Measurements from ENCODE around the gene PROB1. TPM values are rescaled to one million over a fixed set of nuclear protein-coding genes. Genes with fewer than 3 reads are reported as not detected.
A peak's percentile ranks its signal among the peaks of the same experiment; 100 is the strongest.

PROB1 gene
- total RNA-seq, 4 donors from 2014 or later = 26.8 to 81.4 (median 52.9) TPM

- TF ChIP-seq POLR2A (IDR thresholded peaks at IDR 0.05) = no peak
- TF ChIP-seq CTCF (IDR thresholded peaks at IDR 0.05 in 4 of 5, conservative IDR thresholded peaks at IDR 0.05 in 1 of 5) = no peak
- Histone ChIP-seq H3K27me3 (no peaks in the 10 kb centered on the region), H3K9me3 (no peaks in the 10 kb centered on the region), H3K27ac (peak overlapping the region; percentile 99 to 100 (median 100)), H3K4me3 (peak overlapping the region in 1 of 4 donors; percentile 73), H3K36me3 (no peaks in the 10 kb centered on the region), H3K4me1 (peaks cover 31 to 38% of the 10 kb centered on the region in 2 donors)
- intact Hi-C loops (cut with DNase I; ENCODE audit: low total_unique reads) = no loop called here
- ATAC-seq = no peak
- no peak for DNase-seq
- in situ Hi-C loops (cut with MboI; ENCODE audit: low sequenced_read_pairs in 4 of 4) = no loop called here
These were observed 1.8 kb upstream of the PROB1 start for GRCh38 chr5:139396691-139397090.

- in situ Hi-C loops (cut with MboI; ENCODE audit: low sequenced_read_pairs in 4 of 4) = no loop called here
- Histone ChIP-seq H3K4me3 (peak overlapping the region; percentile 67 to 84 (median 72)), H3K36me3 (no peaks in the 10 kb centered on the region), H3K9me3 (no peaks in the 10 kb centered on the region), H3K27me3 (no peaks in the 10 kb centered on the region), H3K4me1 (peaks cover 37 to 44% of the 10 kb centered on the region in 2 donors), H3K27ac (peak overlapping the region; percentile 99 to 100 (median 100))
- DNase-seq (peak; percentile 83 to 93), ATAC-seq (peak; percentile 64 to 65)
- intact Hi-C loops (cut with DNase I; ENCODE audit: low total_unique reads) = loop anchor here (2.0 kb wide), 2 partner anchors 53 to 643 kb away; partner anchors contain the start of gene CTNNA1
- TF ChIP-seq POLR2A (IDR thresholded peaks at IDR 0.05) (peak; percentile 77 to 87), CTCF (IDR thresholded peaks at IDR 0.05 in 4 of 5, conservative IDR thresholded peaks at IDR 0.05 in 1 of 5) (no peak)
These were observed 1.1 kb upstream of the PROB1 start for GRCh38 chr5:139395844-139396640.

GRCh38 chr5:139394123-139394653, 716 bp downstream of the PROB1 start:
- DNase-seq (peak; percentile 64 to 86), ATAC-seq (peak; percentile 27 to 40)
- no peaks in the 10 kb centered on the region for H3K27me3 ChIP-seq
- no peaks in the 10 kb centered on the region for H3K36me3 ChIP-seq
- no peaks in the 10 kb centered on the region for H3K9me3 ChIP-seq
- intact Hi-C loops (cut with DNase I; ENCODE audit: low total_unique reads) = loop anchor here (1.0 to 5.0 kb wide), 4 partner anchors 51 to 1772 kb away; partner anchors contain the start of gene CTNNA1
- peak overlapping the region; percentile 67 to 84 (median 72) for H3K4me3 ChIP-seq
- TF ChIP-seq CTCF (IDR thresholded peaks at IDR 0.05 in 4 of 5, conservative IDR thresholded peaks at IDR 0.05 in 1 of 5) = peak; percentile 39 to 82 (median 60)
- TF ChIP-seq POLR2A (IDR thresholded peaks at IDR 0.05) = no peak
- H3K27ac ChIP-seq = peak overlapping the region; percentile 99 to 100 (median 100)
- in situ Hi-C loops (cut with MboI; ENCODE audit: low sequenced_read_pairs in 4 of 4) = no loop called here
- H3K4me1 ChIP-seq = peaks cover 37 to 59% of the 10 kb centered on the region in 2 donors

GRCh38 chr5:139393497-139394122, 1.3 kb downstream of the PROB1 start:
- Histone ChIP-seq H3K27me3 (no peaks in the 10 kb centered on the region), H3K4me3 (peak overlapping the region; percentile 67 to 84 (median 72)), H3K9me3 (no peaks in the 10 kb centered on the region), H3K27ac (peak overlapping the region; percentile 99 to 100 (median 100)), H3K4me1 (peaks cover 37 to 59% of the 10 kb centered on the region in 2 donors), H3K36me3 (no peaks in the 10 kb centered on the region)
- intact Hi-C loops (cut with DNase I; ENCODE audit: low total_unique reads) (loop anchor here (1.0 to 5.0 kb wide), 4 partner anchors 51 to 1771 kb away; partner anchors contain the start of gene CTNNA1), in situ Hi-C loops (cut with MboI; ENCODE audit: low sequenced_read_pairs in 4 of 4) (no loop called here)
- DNase-seq (no peak), ATAC-seq (no peak)
- TF ChIP-seq CTCF (IDR thresholded peaks at IDR 0.05 in 4 of 5, conservative IDR thresholded peaks at IDR 0.05 in 1 of 5) = no peak
- no peak for TF ChIP-seq POLR2A (IDR thresholded peaks at IDR 0.05)

Data from gastrocnemius medialis (tissue), 4 donors.